IPS DF 4.7 (cell line): ENCODE results near the gene PRSS1.

Experiments
- DNase-seq: peaks from one replicate; pipeline ENCODE4 v3.0.0-alpha.2; 2013; ENCODE audit warnings: low spot score; ENCODE audit errors: extremely low read depth

The PRSS1 gene

GRCh38 chr7:142792593-142792992 is 43.3 kb downstream of the PRSS1 start:
- DNase-seq, result no peak

GRCh38 chr7:142793156-142793555 is 43.9 kb downstream of the PRSS1 start:
- DNase-seq, result no peak

- no peak for DNase-seq
These were observed 46.1 kb downstream of the PRSS1 start for GRCh38 chr7:142795339-142795863.

GRCh38 chr7:142796001-142796500 is 46.8 kb downstream of the PRSS1 start:
- no peak for DNase-seq

- no peak for DNase-seq
These were observed 47.5 kb downstream of the PRSS1 start for GRCh38 chr7:142796501-142797390.

- DNase-seq, result no peak
These were observed 48.4 kb downstream of the PRSS1 start for GRCh38 chr7:142797391-142798377.

GRCh38 chr7:142798451-142799436 is 49.5 kb downstream of the PRSS1 start:
- no peak for DNase-seq

- DNase-seq, result no peak
These were observed 50.2 kb downstream of the PRSS1 start for GRCh38 chr7:142799437-142799835.

- DNase-seq, result no peak
These were observed 50.8 kb downstream of the PRSS1 start for GRCh38 chr7:142800088-142800487.

- DNase-seq, result no peak
These were observed 51.5 kb downstream of the PRSS1 start for GRCh38 chr7:142800699-142801260.

- DNase-seq, result no peak
These were observed 52.5 kb downstream of the PRSS1 start for GRCh38 chr7:142801601-142802295.

- DNase-seq, result no peak
These were observed 53.0 kb downstream of the PRSS1 start for GRCh38 chr7:142802301-142802700.
